HCT116 (cell line): ENCODE measurements around the gene LRRC1. TPM values are rescaled to one million over a fixed set of nuclear protein-coding genes. Genes with fewer than 3 reads are reported as not detected.

Experiments used
- ATAC-seq: fragments of 200-7000 bp; cut with Tn5 transposase; 2 replicates; pipeline ENCODE4 v1.9.1; 2020; ENCODE audit warnings: mild to moderate bottlenecking, moderate library complexity
- BruUV-seq: library from RNA; stranded (reverse); fragments of 400-500 nt; replicated peaks from 2 replicates; lab custom pipeline; 2021; lab: Mats Ljungman, UMichigan
- CTCF ChIA-PET: fragments of 300-600 bp; sonication (Branson Sonifier 250); formaldehyde crosslinking; loops from one replicate; lab custom pipeline; 2021; ENCODE audit warnings: antibody characterized with exemption; lab: Charles Lee
- POLR2A ChIA-PET: fragments of 300-600, 350-600 bp; sonication (Branson Sonifier 250); formaldehyde crosslinking; loops from one replicate; lab custom pipeline; 2021; ENCODE audit warnings: antibody characterized with exemption; lab: Charles Lee
- RAD21 ChIA-PET, 2 experiments: fragments of 300-600 bp; sonication (Branson Sonifier 250); formaldehyde crosslinking; loops; one replicate each; lab custom pipeline; 2023; ENCODE audit warnings: low total read pairs in 2 of 2; ENCODE audit not compliant: uncharacterized antibody in 2 of 2, unreplicated experiment in 2 of 2, low non-redundant PET in 1 of 2; lab: Charles Lee
- DNase-seq: peaks from one replicate; pipeline ENCODE4 v3.0.0-alpha.2; 2010; ENCODE audit warnings: low read depth, low spot score
- H2AFZ ChIP-seq: fragments of 200-600 bp; shearing (Covaris generic), sonication (generic); 2 replicates; pipeline ENCODE4 v1.6.1; 2017; ENCODE audit warnings: low read depth, mixed run types, mixed read lengths, antibody characterized with exemption, low read length; ENCODE audit not compliant: poor library complexity, severe bottlenecking
- H3K27ac ChIP-seq: 2 replicates; pipeline ENCODE4 v1.5.1; 2012; ENCODE audit warnings: low read depth, low read length
- H3K27me3 ChIP-seq: fragments of 200-600 bp; sonication (generic); 2 replicates; pipeline ENCODE4 v1.6.1; 2016; ENCODE audit warnings: mixed run types, low read length, mixed read lengths; ENCODE audit not compliant: insufficient read depth
- H3K36me3 ChIP-seq, 2 experiments: fragments of 200-500 bp in 1 of 2; fragments of 200-600 bp in 1 of 2; sonication (Bioruptor generic) in 1 of 2; sonication (generic) in 1 of 2; 2 replicates each; pipeline versions ENCODE4 v1.5.1 to v1.6.1; 2014 to 2016; ENCODE audit warnings: low read length in 2 of 2, inconsistent platforms in 1 of 2, mixed read lengths in 1 of 2, mixed run types in 1 of 2; ENCODE audit not compliant: insufficient read depth in 2 of 2, control insufficient read depth in 1 of 2
- H3K4me1 ChIP-seq, 2 experiments: fragments of 200-600 bp in 1 of 2; sonication (generic) in 1 of 2; 2 replicates each; pipeline versions ENCODE4 v1.5.1 to v1.6.1; 2012 to 2017; ENCODE audit warnings: low read length in 2 of 2, inconsistent platforms in 1 of 2, mild to moderate bottlenecking in 1 of 2, mixed read lengths in 1 of 2, mixed run types in 1 of 2, moderate library complexity in 1 of 2; ENCODE audit not compliant: insufficient read depth in 2 of 2, control insufficient read depth in 1 of 2
- H3K4me2 ChIP-seq: fragments of 200-600 bp; sonication (generic); 2 replicates; pipeline ENCODE4 v1.6.1; 2017; ENCODE audit warnings: mixed run types, low read length, mixed read lengths
- H3K4me3 ChIP-seq, 2 experiments: fragments of 200-600 bp in 1 of 2; sonication (generic) in 1 of 2; replicated peaks in 1 of 2; 2 replicates each; pipeline ENCODE4 v1.5.1; 2011 to 2016; ENCODE audit warnings: low read length in 2 of 2, control low read depth in 1 of 2, low read depth in 1 of 2, mild to moderate bottlenecking in 1 of 2, mixed read lengths in 1 of 2, mixed run types in 1 of 2
- H3K79me2 ChIP-seq: fragments of 200-600 bp; sonication (generic); 2 replicates; pipeline ENCODE4 v1.6.1; 2017; ENCODE audit warnings: mild to moderate bottlenecking, mixed run types, low read length, moderate library complexity, mixed read lengths; ENCODE audit not compliant: insufficient read depth
- H3K9ac ChIP-seq: fragments of 200-600 bp; sonication (generic); 2 replicates; pipeline ENCODE4 v1.6.1; 2016; ENCODE audit warnings: low read length, mixed read lengths
- H3K9me2 ChIP-seq: fragments of 200-600 bp; sonication (generic), shearing (Covaris generic); 2 replicates; pipeline ENCODE4 v1.6.1; 2017; ENCODE audit warnings: mixed run types, mild to moderate bottlenecking, moderate library complexity; ENCODE audit not compliant: insufficient read depth
- H3K9me3 ChIP-seq, 2 experiments: fragments of 200-500 bp in 1 of 2; fragments of 200-600 bp in 1 of 2; sonication (Bioruptor generic) in 1 of 2; sonication (generic) in 1 of 2; 2 replicates each; pipeline ENCODE4 v1.6.1; 2014 to 2017; ENCODE audit warnings: low read length in 2 of 2, mixed read lengths in 2 of 2, inconsistent platforms in 1 of 2, low read depth in 1 of 2, mild to moderate bottlenecking in 1 of 2, mixed run types in 1 of 2, moderate library complexity in 1 of 2; ENCODE audit not compliant: control insufficient read depth in 1 of 2, insufficient read depth in 1 of 2
- H4K20me1 ChIP-seq: fragments of 200-600 bp; sonication (generic), shearing (Covaris generic); 2 replicates; pipeline ENCODE4 v1.6.1; 2017; ENCODE audit warnings: mixed run types, mild to moderate bottlenecking, moderate library complexity; ENCODE audit not compliant: insufficient read depth
- CEBPB ChIP-seq: IDR thresholded peaks from 2 replicates; pipeline ENCODE4 v1.6.1; 2012; ENCODE audit warnings: low read depth
- ELF1 ChIP-seq: IDR thresholded peaks from 2 replicates; pipeline ENCODE4 v1.6.1; 2012; ENCODE audit warnings: low read depth, borderline replicate concordance
- EZH2 ChIP-seq: fragments of 200-600 bp; sonication (generic); IDR thresholded peaks from 2 replicates; pipeline ENCODE4 v1.6.1; 2017; ENCODE audit warnings: antibody characterized with exemption, mixed run types
- MAX ChIP-seq: IDR thresholded peaks from 2 replicates; pipeline ENCODE4 v1.6.1; 2012
- POLR2A ChIP-seq: IDR thresholded peaks from 2 replicates; pipeline ENCODE4 v1.7.0; 2011; ENCODE audit warnings: borderline replicate concordance; ENCODE audit not compliant: insufficient read depth, insufficient read length; ENCODE audit errors: extremely low read depth
- RAD21 ChIP-seq: IDR thresholded peaks from 2 replicates; pipeline ENCODE4 v1.6.1; 2012; ENCODE audit warnings: low read depth, mild to moderate bottlenecking
- SP1 ChIP-seq: IDR thresholded peaks from 2 replicates; pipeline ENCODE4 v1.6.1; 2012; ENCODE audit warnings: low read depth
- SRF ChIP-seq: IDR thresholded peaks from 2 replicates; pipeline ENCODE4 v1.6.1; 2012; ENCODE audit warnings: low read depth
- ZFX ChIP-seq: fragments of 450-650 bp; IDR thresholded peaks from 2 replicates; pipeline ENCODE4 v1.6.1; 2017
- ZNF274 ChIP-seq: fragments of 200-500 bp; sonication (Bioruptor generic); IDR thresholded peaks from 2 replicates; pipeline ENCODE4 v1.6.1; 2014; ENCODE audit warnings: mild to moderate bottlenecking, low read depth, low read length, inconsistent platforms
- intact Hi-C: fragments of 100-400 bp; cut with micrococcal nuclease; formaldehyde crosslinking; loops from 2 replicates; pipeline ENCODE4 v1.10.0; 2022
- total RNA-seq: library from RNA; stranded (reverse); gene quantifications from one replicate; pipeline ENCODE4 v1.2.1, GENCODE V29; 2021; ENCODE audit not compliant: unreplicated experiment
- TF ChIP-seq, protein P1 (sequence below), 3 experiments: fragments of 200-600 bp in 1 of 3; sonication (generic) in 1 of 3; IDR thresholded peaks in 2 of 3; conservative IDR thresholded peaks in 1 of 3; 2 replicates each; pipeline ENCODE4 v1.5.1; 2012 to 2017; ENCODE audit warnings: low read depth in 2 of 3, low read length in 2 of 3, antibody characterized with exemption in 1 of 3, borderline replicate concordance in 1 of 3, control low read depth in 1 of 3, mild to moderate bottlenecking in 1 of 3, mixed read lengths in 1 of 3, mixed run types in 1 of 3, moderate library complexity in 1 of 3; ENCODE audit not compliant: insufficient read depth in 1 of 3
- TF ChIP-seq, protein P2 (sequence below): IDR thresholded peaks from 2 replicates; pipeline ENCODE4 v1.6.1; 2012; ENCODE audit warnings: low read depth

The LRRC1 gene
- total RNA-seq, 1 experiment from 2014 or later = 19.8 TPM

DNA sequence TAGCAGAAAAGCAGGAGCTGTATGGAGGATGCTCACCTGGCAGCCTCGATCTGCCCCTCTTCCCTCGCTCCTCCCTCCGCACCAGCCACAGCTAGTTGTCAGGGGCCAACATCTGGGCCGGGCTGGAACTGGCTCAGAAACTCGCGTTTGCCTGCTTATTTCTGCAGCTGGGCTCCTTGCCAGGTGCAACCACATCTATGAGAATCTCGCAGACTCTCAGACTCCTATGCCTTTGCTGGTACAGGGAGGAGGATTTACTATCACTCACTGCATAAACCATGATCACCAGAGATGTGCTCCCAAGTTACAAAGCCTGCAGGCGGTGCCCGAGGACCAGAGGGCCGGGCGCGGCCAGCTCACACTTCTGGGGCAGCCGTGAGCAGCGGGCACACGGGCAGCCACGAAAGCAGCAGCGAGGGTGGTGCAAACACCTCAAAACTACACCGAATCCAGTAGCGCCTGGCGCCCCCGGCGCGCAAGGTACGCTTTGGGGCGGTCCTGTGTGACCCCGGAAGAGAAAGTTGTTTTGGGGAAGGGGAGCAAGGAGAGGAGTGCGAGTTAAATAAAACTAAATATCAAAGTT lies 577 bp upstream of the LRRC1 start:
- H3K36me3 ChIP-seq = no peaks in the 10 kb centered on the region
- peak overlapping the region; percentile 65 to 75 for H3K4me3 ChIP-seq
- CTCF ChIA-PET = interaction anchor here (0.6 to 2.4 kb wide), 7 partner anchors 59 to 301 kb away, joined by 3 to 14 read pairs (median 5); no protein-coding TSS in a partner anchor
- no peaks in the 10 kb centered on the region for H4K20me1 ChIP-seq
- BruUV-seq = no TSS peak
- H3K79me2 ChIP-seq = peaks cover 42% of the 10 kb centered on the region
- H3K4me2 ChIP-seq = peak overlapping the region; percentile 95
- POLR2A ChIA-PET = interaction anchor here (0.7 to 3.9 kb wide), 7 partner anchors 14 to 508 kb away, joined by 3 to 20 read pairs (median 4); no protein-coding TSS in a partner anchor
- DNase-seq (peak; percentile 56), ATAC-seq (peak; percentile 63)
- peaks cover 16 to 35% of the 10 kb centered on the region in 2 experiments for H3K4me1 ChIP-seq
- no peaks in the 10 kb centered on the region for H3K9me2 ChIP-seq
- peak overlapping the region; percentile 92 for H3K27ac ChIP-seq
- no peak for TF ChIP-seq ZFX
- no peak for TF ChIP-seq SP1
- no peak for TF ChIP-seq EZH2
- peak; percentile 68 for TF ChIP-seq RAD21
- no peak for TF ChIP-seq SRF
- TF ChIP-seq, protein P1, sequence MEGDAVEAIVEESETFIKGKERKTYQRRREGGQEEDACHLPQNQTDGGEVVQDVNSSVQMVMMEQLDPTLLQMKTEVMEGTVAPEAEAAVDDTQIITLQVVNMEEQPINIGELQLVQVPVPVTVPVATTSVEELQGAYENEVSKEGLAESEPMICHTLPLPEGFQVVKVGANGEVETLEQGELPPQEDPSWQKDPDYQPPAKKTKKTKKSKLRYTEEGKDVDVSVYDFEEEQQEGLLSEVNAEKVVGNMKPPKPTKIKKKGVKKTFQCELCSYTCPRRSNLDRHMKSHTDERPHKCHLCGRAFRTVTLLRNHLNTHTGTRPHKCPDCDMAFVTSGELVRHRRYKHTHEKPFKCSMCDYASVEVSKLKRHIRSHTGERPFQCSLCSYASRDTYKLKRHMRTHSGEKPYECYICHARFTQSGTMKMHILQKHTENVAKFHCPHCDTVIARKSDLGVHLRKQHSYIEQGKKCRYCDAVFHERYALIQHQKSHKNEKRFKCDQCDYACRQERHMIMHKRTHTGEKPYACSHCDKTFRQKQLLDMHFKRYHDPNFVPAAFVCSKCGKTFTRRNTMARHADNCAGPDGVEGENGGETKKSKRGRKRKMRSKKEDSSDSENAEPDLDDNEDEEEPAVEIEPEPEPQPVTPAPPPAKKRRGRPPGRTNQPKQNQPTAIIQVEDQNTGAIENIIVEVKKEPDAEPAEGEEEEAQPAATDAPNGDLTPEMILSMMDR (IDR thresholded peaks at IDR 0.05 in 2 of 3, conservative IDR thresholded peaks at IDR 0.05 in 1 of 3; ENCODE audit: borderline replicate concordance in 1 of 3, insufficient read depth in 1 of 3, low read depth in 2 of 3, low read length in 2 of 3) = peak in 2 of 3 experiments; percentile 23 to 41; a peak in 4 of 6 replicates
- TF ChIP-seq ZNF274 = no peak
- peak; percentile 45 for TF ChIP-seq ELF1
- TF ChIP-seq POLR2A = peak; percentile 37
- TF ChIP-seq, protein P2, sequence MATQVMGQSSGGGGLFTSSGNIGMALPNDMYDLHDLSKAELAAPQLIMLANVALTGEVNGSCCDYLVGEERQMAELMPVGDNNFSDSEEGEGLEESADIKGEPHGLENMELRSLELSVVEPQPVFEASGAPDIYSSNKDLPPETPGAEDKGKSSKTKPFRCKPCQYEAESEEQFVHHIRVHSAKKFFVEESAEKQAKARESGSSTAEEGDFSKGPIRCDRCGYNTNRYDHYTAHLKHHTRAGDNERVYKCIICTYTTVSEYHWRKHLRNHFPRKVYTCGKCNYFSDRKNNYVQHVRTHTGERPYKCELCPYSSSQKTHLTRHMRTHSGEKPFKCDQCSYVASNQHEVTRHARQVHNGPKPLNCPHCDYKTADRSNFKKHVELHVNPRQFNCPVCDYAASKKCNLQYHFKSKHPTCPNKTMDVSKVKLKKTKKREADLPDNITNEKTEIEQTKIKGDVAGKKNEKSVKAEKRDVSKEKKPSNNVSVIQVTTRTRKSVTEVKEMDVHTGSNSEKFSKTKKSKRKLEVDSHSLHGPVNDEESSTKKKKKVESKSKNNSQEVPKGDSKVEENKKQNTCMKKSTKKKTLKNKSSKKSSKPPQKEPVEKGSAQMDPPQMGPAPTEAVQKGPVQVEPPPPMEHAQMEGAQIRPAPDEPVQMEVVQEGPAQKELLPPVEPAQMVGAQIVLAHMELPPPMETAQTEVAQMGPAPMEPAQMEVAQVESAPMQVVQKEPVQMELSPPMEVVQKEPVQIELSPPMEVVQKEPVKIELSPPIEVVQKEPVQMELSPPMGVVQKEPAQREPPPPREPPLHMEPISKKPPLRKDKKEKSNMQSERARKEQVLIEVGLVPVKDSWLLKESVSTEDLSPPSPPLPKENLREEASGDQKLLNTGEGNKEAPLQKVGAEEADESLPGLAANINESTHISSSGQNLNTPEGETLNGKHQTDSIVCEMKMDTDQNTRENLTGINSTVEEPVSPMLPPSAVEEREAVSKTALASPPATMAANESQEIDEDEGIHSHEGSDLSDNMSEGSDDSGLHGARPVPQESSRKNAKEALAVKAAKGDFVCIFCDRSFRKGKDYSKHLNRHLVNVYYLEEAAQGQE = no peak
- TF ChIP-seq MAX = peak; percentile 58
- no peak for TF ChIP-seq CEBPB
- intact Hi-C loops = loop anchor here (1.0 to 5.0 kb wide), 3 partner anchors 47 to 162 kb away; no protein-coding TSS in a partner anchor
- H3K9me3 ChIP-seq = 0 out of 4 replicates have a peak, but pooled peaks cover 0 to 5% of the 10 kb centered on the region in 2 experiments
- peak overlapping the region; percentile 76 for H3K9ac ChIP-seq
- RAD21 ChIA-PET = interaction anchor here (0.9 to 1.4 kb wide), 4 partner anchors 17 to 66 kb away, joined by 3 to 4 read pairs (median 4); no protein-coding TSS in a partner anchor
- H3K27me3 ChIP-seq = no peaks in the 10 kb centered on the region
- H2AFZ ChIP-seq = peak overlapping the region; percentile 63
